Tibial nerve (tissue), 4 donors: ENCODE measurements around the gene KAT2B. TPM values are rescaled to one million over a fixed set of nuclear protein-coding genes. Genes with fewer than 3 reads are reported as not detected.
A peak's percentile ranks its signal among the peaks of the same experiment; 100 is the strongest.

Experiments
- DNase-seq, 2 donors: peaks; one replicate each; pipeline ENCODE4 v3.0.0-alpha.2; 2019; ENCODE audit warnings: low spot score in 2 of 2
- H3K27ac ChIP-seq, 4 donors: fragments of 200-600 bp; sonication (generic) in 3 of 4; one replicate each; pipeline ENCODE4 v1.5.1; 2017 to 2019; ENCODE audit warnings: mild to moderate bottlenecking in 1 of 4
- H3K27me3 ChIP-seq, 2 donors: fragments of 200-600 bp; sonication (generic) in 1 of 2; one replicate each; pipeline versions ENCODE4 v1.5.1 to v1.6.0; 2017 to 2019
- H3K36me3 ChIP-seq, 3 donors: fragments of 200-600 bp; sonication (generic); one replicate each; pipeline ENCODE4 v1.5.1; 2018 to 2019
- H3K4me1 ChIP-seq, 4 donors: fragments of 200-600 bp; sonication (generic) in 3 of 4; one replicate each; pipeline ENCODE4 v1.5.1; 2017 to 2019
- H3K4me3 ChIP-seq, 4 donors: fragments of 200-600 bp; sonication (generic) in 3 of 4; one replicate each; pipeline ENCODE4 v1.5.1; 2017 to 2019; ENCODE audit warnings: mild to moderate bottlenecking in 1 of 4, moderate library complexity in 1 of 4
- H3K9me3 ChIP-seq, 4 donors: fragments of 200-600 bp; sonication (generic) in 3 of 4; one replicate each; pipeline ENCODE4 v1.5.1; 2017 to 2019
- CTCF ChIP-seq, 5 experiments: fragments of 200-600 bp in 3 of 5; fragments of 450-650 bp in 2 of 5; sonication (generic) in 3 of 5; IDR thresholded peaks; one replicate each; pipeline ENCODE4 v1.5.1; 2016 to 2019; ENCODE audit warnings: antibody characterized with exemption in 5 of 5, mild to moderate bottlenecking in 3 of 5, moderate library complexity in 2 of 5
- EP300 ChIP-seq, 2 donors: sonication (generic); formaldehyde crosslinking; IDR thresholded peaks; one replicate each; pipeline ENCODE4 v1.6.1; 2017; ENCODE audit warnings: antibody characterized with exemption in 2 of 2, mild to moderate bottlenecking in 1 of 2
- POLR2A ChIP-seq, 2 donors: fragments of 450-650 bp; IDR thresholded peaks; one replicate each; pipeline ENCODE4 v1.6.1; 2017; ENCODE audit warnings: antibody characterized with exemption in 2 of 2, mild to moderate bottlenecking in 2 of 2, moderate library complexity in 2 of 2
- WGBS, 2 donors: methylation state at CpG; one replicate each; pipeline ENCODE4 v1.1.5; 2018; 5-methylcytosine and 5-hydroxymethylcytosine counted together
- total RNA-seq, 4 donors: library from RNA; depleted of rRNA; stranded (reverse); fragments of >200 nt; gene quantifications; one replicate each; pipeline ENCODE4 v1.1.0, GENCODE V29; 2016

KAT2B gene
- total RNA-seq, 4 donors from 2014 or later, result 34.5 to 87.2 (median 60.1) TPM

- peak overlapping the region in 2 of 4 donors; percentile 98 to 99 for H3K27ac ChIP-seq
These were observed 2.8 kb upstream of the KAT2B start for GRCh38 chr3:20037255-20037996.

GRCh38 chr3:20038699-20039465 lies 1.4 kb upstream of the KAT2B start:
- TF ChIP-seq POLR2A (IDR thresholded peaks at IDR 0.05) (no peak), EP300 (IDR thresholded peaks at IDR 0.05) (no peak), CTCF (IDR thresholded peaks at IDR 0.05) (no peak)
- Histone ChIP-seq H3K9me3 (no peaks in the 10 kb centered on the region), H3K27ac (peak overlapping the region; percentile 92 to 99 (median 98)), H3K36me3 (no peaks in the 10 kb centered on the region), H3K4me1 (peaks cover 0 to 37% (median 27%) of the 10 kb centered on the region in 4 donors), H3K27me3 (no peaks in the 10 kb centered on the region), H3K4me3 (peak overlapping the region; percentile 84 to 97 (median 88))
- 9 to 15% methylated on average over 16 of the region's 16 CpGs for WGBS, 2 donors
- DNase-seq, result no peak

More at GRCh38 chr3:20037255-20037996, 2.8 kb upstream of the KAT2B start:
- 93 to 94% methylated on average over 1 of the region's 1 CpG for WGBS, 2 donors
- Histone ChIP-seq H3K9me3 (no peaks in the 10 kb centered on the region), H3K4me1 (peaks cover 0 to 22% (median 13%) of the 10 kb centered on the region in 4 donors), H3K36me3 (no peaks in the 10 kb centered on the region), H3K27me3 (no peaks in the 10 kb centered on the region), H3K4me3 (no peak overlapping the region)
- no peak for TF ChIP-seq EP300 (IDR thresholded peaks at IDR 0.05)
- TF ChIP-seq CTCF (IDR thresholded peaks at IDR 0.05), result peak in 1 of 5 experiments; percentile 30
- no peak for DNase-seq

- peaks cover 0 to 42% (median 32%) of the 10 kb centered on the region in 4 donors for H3K4me1 ChIP-seq
- H3K4me3 ChIP-seq, result peak overlapping the region; percentile 84 to 97 (median 88)
- no peaks in the 10 kb centered on the region for H3K9me3 ChIP-seq
- 0 to 1% methylated on average over 4 of the region's 4 CpGs for WGBS, 2 donors
- no peak for DNase-seq
- H3K36me3 ChIP-seq, result no peaks in the 10 kb centered on the region
- peak overlapping the region; percentile 92 to 99 (median 98) for H3K27ac ChIP-seq
- no peak for TF ChIP-seq POLR2A (IDR thresholded peaks at IDR 0.05)
- H3K27me3 ChIP-seq, result no peaks in the 10 kb centered on the region
These were observed 831 bp upstream of the KAT2B start for GRCh38 chr3:20039466-20039764.

- Histone ChIP-seq H3K9me3 (no peaks in the 10 kb centered on the region), H3K4me3 (peak overlapping the region; percentile 76 to 97 (median 88)), H3K27me3 (no peaks in the 10 kb centered on the region), H3K27ac (peak overlapping the region; percentile 92 to 99 (median 98)), H3K4me1 (peaks cover 0 to 48% (median 37%) of the 10 kb centered on the region in 4 donors), H3K36me3 (no peaks in the 10 kb centered on the region)
- 0 to 1% methylated on average over 20 to 41 of the region's 64 CpGs for WGBS, 2 donors
- peak; percentile 65 to 68 for DNase-seq
- peak in 1 of 5 experiments; percentile 30 for TF ChIP-seq CTCF (IDR thresholded peaks at IDR 0.05)
- peak in 1 of 2 donors; percentile 65 for TF ChIP-seq EP300 (IDR thresholded peaks at IDR 0.05)
- peak in 1 of 2 donors; percentile 41 for TF ChIP-seq POLR2A (IDR thresholded peaks at IDR 0.05)
These were observed 426 bp downstream of the KAT2B start for GRCh38 chr3:20040548-20041196.

- WGBS, 2 donors, result 0 to 2% methylated on average over 27 to 28 of the region's 28 CpGs
These were observed 1.0 kb downstream of the KAT2B start for GRCh38 chr3:20041197-20041780.

More at GRCh38 chr3:20041197-20041780, 1.0 kb downstream of the KAT2B start:
- Histone ChIP-seq H3K4me1 (peaks cover 0 to 51% (median 37%) of the 10 kb centered on the region in 4 donors), H3K9me3 (no peaks in the 10 kb centered on the region), H3K4me3 (peak overlapping the region; percentile 76 to 97 (median 88)), H3K27ac (peak overlapping the region; percentile 92 to 99 (median 98)), H3K27me3 (no peaks in the 10 kb centered on the region), H3K36me3 (no peaks in the 10 kb centered on the region)
- peak; percentile 54 to 62 for TF ChIP-seq POLR2A (IDR thresholded peaks at IDR 0.05)
- TF ChIP-seq CTCF (IDR thresholded peaks at IDR 0.05), result no peak
- TF ChIP-seq EP300 (IDR thresholded peaks at IDR 0.05), result peak in 1 of 2 donors; percentile 84
- DNase-seq, result peak; percentile 83 to 88
